ENCODE data around the gene ZBTB38. TPM values are rescaled to one million over a fixed set of nuclear protein-coding genes. Genes with fewer than 3 reads are reported as not detected.

The ZBTB38 gene
- total and polyA plus RNA-seq, 2 of the 13 experiments (the other 11 are each of a cell fraction or from before 2014, with no cell fraction given): 26.8 to 51.7 TPM

- TF ChIP-seq PREB (CRISPR knock-in tag; IDR thresholded peaks at IDR 0.05): no peak
- peak; percentile 35; the same call in 1 of the 2 replicates for TF ChIP-seq HMG20A (CRISPR knock-in tag; IDR thresholded peaks at IDR 0.05; ENCODE audit: borderline replicate concordance)
Measured at GRCh38 chr3:141326123-141326522, 42.2 kb upstream of the ZBTB38 start (continued).

- Histone ChIP-seq H3K4me1 (ENCODE audit: insufficient read depth, low read length) (peaks cover 60% of the 10 kb centered on the region), H3K9me3 (ENCODE audit: low read length) (no peaks in the 10 kb centered on the region), H3K4me3 (replicated peaks in 1 of 3; ENCODE audit: insufficient read depth in 1 of 3, low read depth in 2 of 3, low read length in 3 of 3) (no peak overlapping the region), H3K27ac (ENCODE audit: extremely low read length, insufficient read depth, low read length) (no peak overlapping the region), H3K9ac (ENCODE audit: insufficient read depth, low read depth, low read length) (no peak overlapping the region), H3K79me2 (ENCODE audit: insufficient read depth, low read length) (no peaks in the 10 kb centered on the region), H4K20me1 (ENCODE audit: insufficient read depth, low read length) (no peaks in the 10 kb centered on the region), H3K27me3 (ENCODE audit: control insufficient read depth in 1 of 2, insufficient read depth in 2 of 2, low read length in 2 of 2) (no peaks in the 10 kb centered on the region), H3K36me3 (replicated peaks in 1 of 2; ENCODE audit: control insufficient read depth in 1 of 2, insufficient read depth in 2 of 2, low read length in 2 of 2) (no peaks in the 10 kb centered on the region), H2AFZ (ENCODE audit: low read length) (no peak overlapping the region), H3K4me2 (ENCODE audit: low read depth, low read length) (no peak overlapping the region)
- intact Hi-C loops (cut with micrococcal nuclease; ENCODE audit: unreplicated experiment): no loop called here
- DNase-seq (ENCODE audit: low spot score) (no peak), ATAC-seq (no peak), FAIRE-seq (no peak)
- 78% methylated on average over 3 of the region's 3 CpGs for WGBS (ENCODE audit: low lambda C conversion rate)
- CTCF ChIA-PET (ENCODE audit: low intra/inter-chr PET ratio, low total read pairs): no interaction called here
- in situ Hi-C loops (cut with HindIII; ENCODE audit: extremely low pct_ligation_motif_present, low pct_unique_long_range_greater_than_20kb): no loop called here
- BruUV-seq (replicated peaks): no TSS peak
- TF ChIP-seq ZNF33B (CRISPR knock-in tag; IDR thresholded peaks at IDR 0.05) (no peak), SP2 (CRISPR knock-in tag; IDR thresholded peaks at IDR 0.05) (no peak), GTF2F1 (IDR thresholded peaks at IDR 0.05; ENCODE audit: low read length) (no peak), U2AF1 (optimal IDR thresholded peaks at IDR 0.05; ENCODE audit: low read depth, low read length) (no peak), ERF (CRISPR knock-in tag; IDR thresholded peaks at IDR 0.05) (no peak), ZNF501 (CRISPR knock-in tag; IDR thresholded peaks at IDR 0.05) (no peak), ZHX1 (CRISPR knock-in tag; IDR thresholded peaks at IDR 0.05; ENCODE audit: low read depth) (no peak), ZNF780A (CRISPR knock-in tag; IDR thresholded peaks at IDR 0.05) (no peak), DMAP1 (CRISPR knock-in tag; IDR thresholded peaks at IDR 0.05) (no peak), ZNF672 (CRISPR knock-in tag; IDR thresholded peaks at IDR 0.05) (no peak), JUN (CRISPR knock-in tag; IDR thresholded peaks at IDR 0.05) (no peak), ZNF333 (CRISPR knock-in tag; IDR thresholded peaks at IDR 0.05; ENCODE audit: borderline replicate concordance) (no peak), SMC3 (IDR thresholded peaks at IDR 0.05; ENCODE audit: low read length) (no peak), ZSCAN9 (CRISPR knock-in tag; IDR thresholded peaks at IDR 0.05; ENCODE audit: borderline replicate concordance) (no peak), RNF2 (conservative IDR thresholded peaks at IDR 0.05; ENCODE audit: low read depth) (no peak), NRL (CRISPR knock-in tag; IDR thresholded peaks at IDR 0.05; ENCODE audit: borderline replicate concordance) (no peak), ZNF235 (CRISPR knock-in tag; IDR thresholded peaks at IDR 0.05; ENCODE audit: borderline replicate concordance) (no peak), MIER3 (CRISPR knock-in tag; IDR thresholded peaks at IDR 0.05; ENCODE audit: borderline replicate concordance) (no peak), ZNF598 (CRISPR knock-in tag; IDR thresholded peaks at IDR 0.05; ENCODE audit: borderline replicate concordance) (no peak), NFE2L2 (IDR thresholded peaks at IDR 0.05; ENCODE audit: low read length) (no peak)
- POLR2A ChIA-PET: interaction anchor here (0.9 kb wide), 2 partner anchors 15 to 74 kb away, joined by 3 read pairs; no protein-coding TSS in a partner anchor
Measured at GRCh38 chr3:141326626-141327025, 41.7 kb upstream of the ZBTB38 start.

All from HepG2 (cell line).